KG1 (cell line): ENCODE data around the gene GSTM2.
"Not testable (repeated sequence)": the region's sequence is repeated elsewhere in the genome, so short reads cannot be mapped to it uniquely, and the experiment has no call there.

Experiments used
- DNase-seq: peaks from one replicate; lab custom pipeline; 2025; lab: John Stamatoyannopoulos, UW

The GSTM2 gene

GRCh38 chr1:109644670-109645069 is 23.2 kb upstream of the GSTM2 start:
- no peak for DNase-seq

- peak; percentile 39 for DNase-seq
These were observed 18.4 kb upstream of the GSTM2 start for GRCh38 chr1:109649491-109649914.

- DNase-seq, result no peak
These were observed 17.2 kb upstream of the GSTM2 start for GRCh38 chr1:109650609-109651008.

- no peak for DNase-seq
These were observed 15.5 kb upstream of the GSTM2 start for GRCh38 chr1:109652402-109652801.

GRCh38 chr1:109653306-109653705 is 14.6 kb upstream of the GSTM2 start:
- DNase-seq, result no peak

- DNase-seq, result no peak
These were observed 13.3 kb upstream of the GSTM2 start for GRCh38 chr1:109654519-109654918.

- DNase-seq, result peak; percentile 59
These were observed 12.0 kb upstream of the GSTM2 start, which contains the start of gene GSTM4 for GRCh38 chr1:109655615-109656519. GSTM4 (plus strand) TSS chr1:109656099; CDS start chr1:109656390, 291 bp downstream.

- no peak for DNase-seq
These were observed 10.5 kb upstream of the GSTM2 start for GRCh38 chr1:109657395-109657794.

GRCh38 chr1:109657970-109658369 is 9.9 kb upstream of the GSTM2 start:
- no peak for DNase-seq

GRCh38 chr1:109658533-109659042 is 9.3 kb upstream of the GSTM2 start:
- DNase-seq, result no peak

- no peak for DNase-seq
These were observed 8.7 kb upstream of the GSTM2 start for GRCh38 chr1:109659145-109659544.

- no peak for DNase-seq
These were observed 7.7 kb upstream of the GSTM2 start for GRCh38 chr1:109659997-109660690.

- DNase-seq, result not testable (repeated sequence)
These were observed 7.2 kb upstream of the GSTM2 start for GRCh38 chr1:109660691-109661026.

- DNase-seq, result no peak
These were observed 6.5 kb upstream of the GSTM2 start for GRCh38 chr1:109661391-109661790.

- no peak for DNase-seq
These were observed 3.2 kb upstream of the GSTM2 start for GRCh38 chr1:109664671-109665070.

GRCh38 chr1:109668123-109668775 is 392 bp downstream of the GSTM2 start:
- no peak for DNase-seq

- peak; percentile 93 for DNase-seq
These were observed 1.5 kb downstream of the GSTM2 start for GRCh38 chr1:109669246-109669948.

- not testable (repeated sequence) for DNase-seq
These were observed 2.1 kb downstream of the GSTM2 start for GRCh38 chr1:109669949-109670302.

GRCh38 chr1:109671067-109671466 is 3.2 kb downstream of the GSTM2 start:
- DNase-seq, result no peak

GRCh38 chr1:109673861-109674260 is 6.0 kb downstream of the GSTM2 start:
- DNase-seq, result not testable (repeated sequence)

GRCh38 chr1:109676683-109677381 is 9.0 kb downstream of the GSTM2 start:
- not testable (repeated sequence) for DNase-seq
